SK-N-MC (cell line): ENCODE measurements around the gene SPATA17.
"Not testable (repeated sequence)": the region's sequence is repeated elsewhere in the genome, so short reads cannot be mapped to it uniquely, and the experiment has no call there.

Source experiments
- DNase-seq: peaks from one replicate; pipeline ENCODE4 v3.0.0-alpha.2; 2011; ENCODE audit warnings: low read depth, low spot score
- H3K27ac ChIP-seq: fragments of 200-600 bp; sonication (generic); 2 replicates; pipeline ENCODE4 v1.5.1; 2016; ENCODE audit warnings: mixed run types
- H3K36me3 ChIP-seq: fragments of 200-600 bp; sonication (generic); 2 replicates; pipeline ENCODE4 v1.6.1; 2017; ENCODE audit warnings: antibody characterized with exemption, low read length, mixed read lengths; ENCODE audit not compliant: insufficient read depth
- H3K4me3 ChIP-seq: fragments of 200-600 bp; sonication (generic); 2 replicates; pipeline ENCODE4 v1.5.1; 2016
- H3K9ac ChIP-seq: fragments of 200-600 bp; sonication (generic); 2 replicates; pipeline ENCODE4 v1.8.0; 2017; ENCODE audit warnings: mixed run types, mixed read lengths; ENCODE audit not compliant: insufficient read length
- H3K9me3 ChIP-seq: fragments of 200-600 bp; sonication (generic); 2 replicates; pipeline ENCODE4 v1.6.1; 2017; ENCODE audit warnings: low read depth, mild to moderate bottlenecking, antibody characterized with exemption, low read length, moderate library complexity, mixed read lengths
- EZH2 ChIP-seq: fragments of 200-600 bp; sonication (generic); IDR thresholded peaks from one replicate; pipeline ENCODE4 v1.6.1; 2017; ENCODE audit warnings: antibody characterized with exemption
- FOXP2 ChIP-seq: optimal IDR thresholded peaks from 2 replicates; pipeline ENCODE3; 2011; ENCODE audit warnings: mild to moderate bottlenecking, moderate library complexity; ENCODE audit not compliant: insufficient read depth; ENCODE audit errors: extremely low read length, control extremely low read depth
- POLR2AphosphoS5 ChIP-seq: IDR thresholded peaks from 2 replicates; pipeline ENCODE4 v1.6.1; 2012; ENCODE audit warnings: mild to moderate bottlenecking, low read depth, low read length, borderline replicate concordance

SPATA17 gene, protein sequence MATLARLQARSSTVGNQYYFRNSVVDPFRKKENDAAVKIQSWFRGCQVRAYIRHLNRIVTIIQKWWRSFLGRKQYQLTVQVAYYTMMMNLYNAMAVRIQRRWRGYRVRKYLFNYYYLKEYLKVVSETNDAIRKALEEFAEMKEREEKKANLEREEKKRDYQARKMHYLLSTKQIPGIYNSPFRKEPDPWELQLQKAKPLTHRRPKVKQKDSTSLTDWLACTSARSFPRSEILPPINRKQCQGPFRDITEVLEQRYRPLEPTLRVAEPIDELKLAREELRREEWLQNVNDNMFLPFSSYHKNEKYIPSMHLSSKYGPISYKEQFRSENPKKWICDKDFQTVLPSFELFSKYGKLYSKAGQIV

DNA sequence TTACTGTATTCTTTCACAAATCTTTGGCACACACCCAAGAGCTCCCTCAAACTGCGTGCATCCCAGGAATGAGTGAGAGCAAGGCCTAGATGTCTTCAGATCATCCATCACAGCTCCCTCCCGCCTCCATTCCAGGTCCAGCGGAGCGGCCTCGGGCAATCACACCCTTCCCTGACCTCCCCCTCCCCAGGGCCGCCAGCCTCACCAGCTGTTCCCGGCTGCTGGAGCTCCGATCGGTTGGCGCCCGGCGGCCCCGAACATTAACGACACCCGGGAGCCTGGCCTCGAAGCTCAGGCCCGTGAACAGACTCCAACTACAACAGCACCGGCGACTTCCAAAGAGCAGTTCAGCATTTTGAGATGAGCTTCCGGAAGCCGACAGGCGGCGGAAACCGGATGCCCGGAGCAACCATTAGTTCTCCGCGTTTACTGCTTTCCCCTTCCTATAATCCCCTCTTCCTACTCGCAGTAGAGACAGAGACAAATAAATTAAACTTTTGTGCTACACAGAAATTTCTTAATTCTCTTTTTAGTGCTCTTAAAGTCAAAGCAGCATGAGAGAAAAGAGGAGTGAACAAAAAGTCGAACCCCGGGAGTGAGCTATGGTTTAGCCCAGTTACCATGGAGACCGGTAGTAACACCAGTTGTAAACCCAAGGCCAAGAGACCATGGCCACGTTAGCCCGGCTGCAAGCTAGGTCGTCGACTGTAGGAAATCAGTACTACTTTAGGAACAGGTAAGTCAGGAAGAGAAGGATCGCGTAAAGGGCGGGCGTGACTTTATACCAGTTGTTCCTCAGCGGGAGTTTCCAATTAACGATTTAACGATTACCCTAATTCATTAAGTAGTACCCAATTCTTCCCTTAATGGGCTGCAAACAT lies at the start of gene SPATA17, which contains the start of gene GPATCH2:
Gene SPATA17, plus strand, starts transcription at position 634 of the 881 bp plus-strand sequence. Its CDS starts 35 bp downstream, at position 669.
Gene GPATCH2, minus strand, starts transcription at position 380 of the 881 bp plus-strand sequence. Its CDS starts 119 bp downstream, at position 261.
- no peaks in the 10 kb centered on the region for H3K9me3 ChIP-seq
- peak within 1 kb of the TSS; percentile 98 for H3K27ac ChIP-seq
- H3K36me3 ChIP-seq, result no peaks in the 10 kb centered on the region
- peak; percentile 91 for TF ChIP-seq POLR2AphosphoS5
- no peak for TF ChIP-seq FOXP2
- TF ChIP-seq EZH2, result no peak
- DNase-seq, result peak; percentile 75
- peak within 1 kb of the TSS; percentile 93 for H3K4me3 ChIP-seq
- H3K9ac ChIP-seq, result peak within 1 kb of the TSS; percentile 98

DNA sequence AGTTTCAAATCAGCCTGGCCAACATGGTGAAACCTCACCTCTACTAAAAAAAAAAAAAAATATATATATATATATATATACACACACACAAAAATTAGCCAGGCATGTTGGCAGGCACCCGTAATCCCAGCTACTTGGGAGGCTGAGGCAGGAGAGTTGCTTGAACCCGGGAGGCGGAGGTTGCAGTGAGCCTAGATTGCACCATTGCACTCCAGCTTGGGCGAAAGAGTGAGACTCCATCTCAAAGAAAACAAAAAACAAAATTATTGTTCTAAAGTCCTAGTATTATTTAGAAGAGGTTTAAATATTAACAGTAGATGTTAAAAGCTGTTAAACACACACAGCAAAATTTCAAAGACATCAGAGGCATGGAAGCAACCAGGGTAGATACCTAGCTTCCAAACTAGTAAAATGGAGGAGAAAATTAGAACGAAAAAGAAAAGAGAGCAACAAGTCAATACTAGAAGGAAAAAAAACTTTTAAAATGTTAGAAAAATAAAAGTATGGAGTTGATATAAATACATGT lies 46.8 kb upstream of the SPATA17 start:
- not testable (repeated sequence) for H3K9ac ChIP-seq, H3K27ac ChIP-seq, DNase-seq, H3K9me3 ChIP-seq, H3K36me3 ChIP-seq, H3K4me3 ChIP-seq

DNA sequence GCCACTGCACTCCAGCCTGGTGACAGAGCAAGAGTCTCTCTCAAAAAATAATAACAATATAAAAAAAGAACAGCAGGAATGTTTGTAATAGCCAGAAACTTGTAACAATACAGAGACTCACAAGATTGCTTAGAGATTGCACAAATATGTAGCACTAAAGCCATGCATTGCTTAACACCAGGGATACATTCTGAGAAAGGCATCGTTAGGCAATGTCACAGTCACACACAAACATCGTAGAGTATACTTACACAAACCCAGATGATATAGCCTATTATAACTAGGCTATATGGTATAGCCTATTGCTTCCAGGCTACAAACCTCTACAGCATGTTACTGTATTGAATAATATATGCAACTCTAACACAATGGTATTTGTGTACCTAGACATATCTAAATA lies 45.6 kb upstream of the SPATA17 start:
- Histone ChIP-seq H3K9ac (no peak overlapping the region), H3K9me3 (no peaks in the 10 kb centered on the region), H3K27ac (no peak overlapping the region), H3K36me3 (no peaks in the 10 kb centered on the region), H3K4me3 (no peak overlapping the region)
- no peak for DNase-seq
- TF ChIP-seq POLR2AphosphoS5 (no peak), FOXP2 (no peak), EZH2 (no peak)

DNA sequence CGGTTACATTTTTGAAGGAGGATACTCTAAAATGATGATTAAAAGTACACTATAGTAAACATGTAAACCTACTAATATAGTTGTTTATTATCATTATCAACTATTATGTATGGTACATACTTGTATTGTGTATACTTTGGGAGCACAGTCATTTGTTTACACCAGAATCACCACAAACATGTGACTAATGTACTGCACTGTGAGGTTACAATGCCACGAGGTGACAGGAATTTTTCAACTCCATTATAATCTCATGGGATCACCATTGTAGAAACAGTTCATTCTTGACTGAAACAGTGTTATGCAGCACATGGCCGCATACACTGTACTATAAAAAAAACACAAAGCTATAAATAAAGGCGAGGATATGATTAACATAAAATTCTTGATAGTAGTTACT lies 44.6 kb upstream of the SPATA17 start:
- Histone ChIP-seq H3K36me3 (no peaks in the 10 kb centered on the region), H3K4me3 (no peak overlapping the region), H3K27ac (no peak overlapping the region), H3K9me3 (no peaks in the 10 kb centered on the region), H3K9ac (no peak overlapping the region)
- no peak for TF ChIP-seq POLR2AphosphoS5
- no peak for TF ChIP-seq EZH2
- no peak for TF ChIP-seq FOXP2
- DNase-seq, result no peak

DNA sequence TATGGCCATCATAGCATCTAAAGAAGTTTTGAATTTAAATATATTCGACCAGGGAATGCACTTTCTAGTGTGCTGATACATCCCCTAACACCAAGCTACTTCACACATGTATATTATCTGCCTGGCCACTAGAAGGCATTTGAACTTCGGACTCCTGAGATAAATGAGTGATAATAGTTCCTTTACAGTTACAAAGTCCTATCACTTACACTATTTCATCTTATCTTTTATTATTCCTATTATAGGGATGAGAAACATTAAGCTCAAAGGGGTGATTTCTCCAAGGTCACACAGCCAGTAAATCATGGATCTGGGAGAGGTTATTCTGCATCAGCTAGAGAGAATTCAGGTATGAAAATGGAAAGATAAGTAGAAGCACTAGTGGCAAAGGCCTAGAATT lies 40.5 kb upstream of the SPATA17 start:
- Histone ChIP-seq H3K9me3 (no peaks in the 10 kb centered on the region), H3K36me3 (no peaks in the 10 kb centered on the region), H3K4me3 (no peak overlapping the region), H3K9ac (no peak overlapping the region), H3K27ac (no peak overlapping the region)
- DNase-seq, result no peak
- no peak for TF ChIP-seq POLR2AphosphoS5
- TF ChIP-seq EZH2, result no peak
- TF ChIP-seq FOXP2, result no peak

DNA sequence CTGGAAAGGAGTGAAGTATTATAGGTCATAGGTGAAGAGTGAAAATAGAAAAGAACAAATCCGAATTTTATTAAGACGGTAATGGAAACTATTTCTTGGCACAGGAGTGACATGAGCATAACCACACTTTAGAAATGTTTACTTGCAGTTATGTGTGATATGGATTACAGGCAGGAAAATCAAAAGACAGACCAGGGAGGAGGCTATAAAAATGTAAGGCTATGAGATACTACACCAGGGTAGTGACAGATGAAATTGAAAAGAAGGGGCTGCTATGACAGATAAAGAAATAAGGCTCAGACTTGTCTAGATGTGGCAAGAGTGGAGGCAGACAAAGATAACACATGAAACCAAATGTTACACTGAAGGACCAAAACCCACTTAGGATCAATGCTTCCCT lies 32.0 kb upstream of the SPATA17 start:
- TF ChIP-seq FOXP2 (no peak), EZH2 (no peak), POLR2AphosphoS5 (no peak)
- no peak overlapping the region for H3K4me3 ChIP-seq
- no peaks in the 10 kb centered on the region for H3K36me3 ChIP-seq
- H3K27ac ChIP-seq, result no peak overlapping the region
- no peak overlapping the region for H3K9ac ChIP-seq
- DNase-seq, result no peak
- no peaks in the 10 kb centered on the region for H3K9me3 ChIP-seq

DNA sequence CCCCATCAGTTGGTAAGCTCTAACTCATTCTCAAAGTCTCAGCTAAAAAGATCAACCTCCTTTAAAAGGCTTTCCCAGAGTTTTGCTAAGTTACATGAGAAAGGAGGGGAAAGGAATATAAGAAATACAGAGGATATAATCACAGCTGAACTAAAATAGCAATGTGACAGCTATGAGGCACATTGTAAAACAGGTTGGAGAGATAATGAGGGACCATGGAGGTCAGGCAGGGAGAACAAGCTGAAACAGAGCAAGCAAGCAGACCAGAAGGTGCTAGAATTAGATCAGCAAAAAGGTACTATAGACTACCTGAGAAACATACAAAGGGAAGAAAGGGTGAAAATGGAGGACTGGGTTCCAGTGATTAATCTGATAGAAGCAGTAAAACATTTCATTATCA lies 28.8 kb upstream of the SPATA17 start:
- no peak for TF ChIP-seq EZH2
- TF ChIP-seq FOXP2, result no peak
- no peak for TF ChIP-seq POLR2AphosphoS5

DNA sequence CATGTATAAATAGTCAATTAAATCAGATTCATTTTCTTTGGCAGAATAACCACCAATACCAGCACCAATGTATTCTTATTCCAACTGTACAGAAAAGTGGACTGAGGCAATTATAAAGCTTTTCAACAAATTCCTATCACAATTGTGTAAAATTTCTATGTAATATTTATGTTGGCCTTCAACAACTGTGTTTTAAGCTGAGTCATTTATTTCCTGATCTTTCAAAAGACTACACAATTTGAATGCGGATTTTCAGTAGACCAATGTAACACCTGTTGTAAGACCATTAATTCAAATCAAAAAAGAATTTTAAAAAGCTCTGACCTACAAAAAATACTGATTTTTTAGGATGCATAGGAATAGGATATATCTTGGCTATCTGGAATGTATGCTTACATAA lies 25.8 kb upstream of the SPATA17 start:
- no peak for TF ChIP-seq EZH2
- no peak overlapping the region for H3K27ac ChIP-seq
- DNase-seq, result no peak
- no peaks in the 10 kb centered on the region for H3K9me3 ChIP-seq
- H3K4me3 ChIP-seq, result no peak overlapping the region
- no peak overlapping the region for H3K9ac ChIP-seq
- peaks cover 19% of the 10 kb centered on the region for H3K36me3 ChIP-seq

More for the DNA sequence above, 28.8 kb upstream of the SPATA17 start:
- no peak for DNase-seq
- Histone ChIP-seq H3K4me3 (no peak overlapping the region), H3K36me3 (peaks cover 4% of the 10 kb centered on the region; the same call in 1 of the 2 replicates), H3K9me3 (no peaks in the 10 kb centered on the region), H3K27ac (no peak overlapping the region), H3K9ac (no peak overlapping the region)
